ENCODE measurements around the gene PHF24.
"Not testable (repeated sequence)": the region's sequence is repeated elsewhere in the genome, so short reads cannot be mapped to it uniquely, and the experiment has no call there.

PHF24 gene

DNA sequence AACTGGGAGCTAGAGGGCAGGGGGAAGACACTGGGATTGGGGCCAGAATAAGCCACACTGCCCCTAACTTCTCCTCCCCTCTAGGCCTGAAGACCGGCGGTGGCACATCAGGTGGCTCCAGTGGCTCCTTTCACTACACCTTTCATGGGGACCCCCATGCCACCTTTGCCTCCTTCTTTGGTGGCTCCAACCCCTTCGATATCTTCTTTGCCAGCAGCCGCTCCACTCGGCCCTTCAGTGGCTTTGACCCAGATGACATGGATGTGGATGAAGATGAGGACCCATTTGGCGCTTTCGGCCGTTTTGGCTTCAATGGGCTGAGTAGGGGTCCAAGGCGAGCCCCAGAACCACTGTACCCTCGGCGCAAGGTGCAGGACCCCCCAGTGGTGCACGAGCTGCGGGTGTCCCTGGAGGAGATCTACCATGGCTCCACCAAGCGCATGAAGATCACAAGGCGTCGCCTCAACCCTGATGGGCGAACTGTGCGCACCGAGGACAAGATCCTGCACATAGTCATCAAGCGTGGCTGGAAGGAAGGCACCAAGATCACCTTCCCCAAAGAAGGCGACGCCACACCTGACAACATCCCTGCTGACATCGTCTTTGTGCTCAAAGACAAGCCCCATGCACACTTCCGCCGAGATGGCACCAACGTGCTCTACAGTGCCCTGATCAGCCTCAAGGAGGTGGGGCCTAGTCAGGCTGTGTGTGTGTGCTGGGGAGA lies 38.3 kb downstream of the PHF24 start:
- in situ Hi-C loops (cut with MboI; ENCODE audit: low sequenced_read_pairs): no loop called here

DNA sequence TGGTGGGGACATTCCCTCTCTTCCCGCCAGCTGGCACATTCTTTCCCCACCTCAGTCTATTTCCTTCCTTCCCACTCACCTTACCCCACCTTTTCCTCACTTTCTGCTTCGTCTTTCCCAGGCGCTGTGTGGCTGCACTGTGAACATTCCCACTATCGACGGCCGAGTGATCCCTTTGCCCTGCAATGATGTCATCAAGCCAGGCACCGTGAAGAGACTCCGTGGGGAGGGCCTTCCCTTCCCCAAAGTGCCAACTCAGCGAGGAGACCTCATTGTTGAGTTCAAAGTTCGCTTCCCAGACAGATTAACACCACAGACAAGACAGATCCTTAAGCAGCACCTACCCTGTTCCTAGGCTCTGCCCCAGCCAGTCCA lies 38.8 kb downstream of the PHF24 start:
- in situ Hi-C loops (cut with MboI; ENCODE audit: low sequenced_read_pairs): no loop called here

DNA sequence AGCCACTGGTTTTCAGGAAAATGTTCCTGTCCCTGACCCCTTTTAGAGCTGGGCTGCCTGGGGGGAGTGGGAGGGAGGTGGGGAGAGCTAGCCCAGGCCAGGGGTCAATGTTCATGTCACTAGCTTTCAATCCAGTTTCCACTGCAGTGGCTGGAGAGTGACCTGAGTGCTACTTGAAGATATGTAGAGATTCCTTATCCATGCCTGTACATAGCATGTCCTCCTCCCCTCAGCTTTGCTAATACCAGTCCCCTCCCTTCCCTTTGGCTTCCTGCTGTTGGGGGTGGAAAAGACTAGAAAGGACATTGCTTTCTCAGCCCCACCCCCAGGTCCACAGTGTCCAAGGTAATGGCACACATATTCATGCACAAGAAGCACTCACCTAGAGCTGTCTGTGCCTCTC lies 39.3 kb downstream of the PHF24 start:
- in situ Hi-C loops (cut with MboI; ENCODE audit: low sequenced_read_pairs): no loop called here

DNA sequence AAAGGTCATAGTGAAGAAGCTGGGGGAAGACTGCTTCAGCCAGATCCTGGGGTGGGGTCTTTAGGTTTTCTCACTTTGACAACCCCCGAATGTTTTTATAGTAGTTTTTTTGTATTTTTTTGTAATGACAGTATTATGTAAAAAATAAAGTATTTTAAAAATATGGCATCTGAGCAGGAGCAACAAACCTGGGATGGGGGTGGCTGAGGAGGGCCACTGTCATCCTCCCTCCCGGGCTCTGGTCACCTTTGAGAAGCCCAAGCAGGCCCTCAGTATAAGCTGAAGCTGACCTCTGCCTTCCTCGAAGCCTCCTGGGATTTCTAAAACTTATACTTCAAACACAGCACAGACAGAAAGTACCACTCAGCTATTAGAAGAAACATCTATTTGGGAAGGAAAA lies 40.2 kb downstream of the PHF24 start:
- in situ Hi-C loops (cut with MboI; ENCODE audit: low sequenced_read_pairs): no loop called here

DNA sequence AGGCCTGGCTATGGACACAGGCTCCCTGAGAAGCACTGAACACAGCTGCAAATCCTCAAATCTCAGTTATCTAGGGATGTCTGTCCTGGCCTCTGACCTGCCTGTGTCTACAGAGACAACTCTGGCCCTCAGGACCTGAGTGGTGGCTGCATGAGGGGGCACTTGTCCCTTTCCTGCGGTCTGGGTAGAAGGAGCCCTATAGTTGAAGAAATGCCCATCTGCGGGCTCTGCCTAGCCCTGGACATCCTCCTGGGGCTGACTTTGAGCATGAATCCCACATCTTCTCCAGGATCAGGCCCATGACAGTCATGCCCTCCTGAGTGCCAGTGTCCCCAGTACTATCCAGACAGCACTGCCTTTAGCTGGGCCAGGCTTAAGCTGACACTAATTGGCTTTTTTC lies 41.5 kb downstream of the PHF24 start:
- in situ Hi-C loops (cut with MboI; ENCODE audit: low sequenced_read_pairs): no loop called here

DNA sequence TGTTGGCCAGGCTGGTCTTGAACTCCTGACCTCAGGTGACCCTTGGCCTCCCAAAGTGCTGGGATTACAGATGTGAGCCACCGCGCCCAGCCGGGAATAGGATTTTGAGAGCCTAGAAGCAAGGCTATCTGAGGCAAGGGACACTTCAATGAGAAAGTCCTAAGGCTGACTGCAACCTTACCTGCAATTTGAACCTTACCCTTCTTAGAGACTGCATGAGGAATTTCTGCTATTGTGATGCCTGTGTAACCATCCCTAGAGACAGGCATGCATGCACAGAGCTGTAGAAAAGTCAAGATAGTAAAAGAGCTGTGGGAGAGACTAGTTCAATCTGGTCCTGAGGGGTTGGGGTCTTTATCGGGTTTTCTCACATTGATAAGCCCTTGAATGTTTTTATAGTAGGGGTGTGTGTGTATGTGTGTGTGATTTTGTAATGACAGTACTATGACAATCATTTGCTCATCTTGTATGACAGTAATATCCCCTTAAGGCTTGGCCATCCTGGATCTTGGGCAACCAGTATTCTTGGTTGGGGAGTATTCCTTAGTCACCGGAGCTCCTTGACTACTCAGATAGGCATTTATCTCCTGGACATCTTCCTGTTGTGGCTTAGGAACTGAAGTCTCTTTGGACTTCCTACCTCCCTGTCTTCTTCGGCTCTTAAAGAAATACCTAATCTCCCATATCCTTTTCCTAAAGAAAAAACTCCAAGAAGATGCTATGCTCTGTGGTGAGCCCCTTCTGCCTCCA lies 42.6 kb downstream of the PHF24 start:
- in situ Hi-C loops (cut with MboI; ENCODE audit: low sequenced_read_pairs): no loop called here

DNA sequence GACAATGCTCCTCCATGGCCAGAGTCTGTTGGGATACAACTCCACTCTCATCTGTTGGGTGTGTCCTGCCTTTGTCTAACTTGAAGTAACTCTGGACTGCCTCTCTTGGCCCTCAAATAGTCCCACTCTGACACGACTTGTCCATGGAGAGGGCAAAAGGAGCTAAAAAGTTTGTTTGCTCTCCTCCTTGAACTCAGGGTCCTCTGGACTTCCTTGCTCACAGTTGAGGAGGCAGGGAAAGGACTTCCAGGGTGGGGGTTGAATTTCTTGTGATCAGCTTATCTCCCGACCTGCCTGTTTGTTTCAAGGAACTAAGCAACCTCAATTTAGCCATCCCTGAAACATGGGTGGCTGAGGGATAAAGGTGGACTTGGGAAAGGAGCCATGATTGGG lies 43.2 kb downstream of the PHF24 start:
- in situ Hi-C loops (cut with MboI; ENCODE audit: low sequenced_read_pairs): no loop called here

DNA sequence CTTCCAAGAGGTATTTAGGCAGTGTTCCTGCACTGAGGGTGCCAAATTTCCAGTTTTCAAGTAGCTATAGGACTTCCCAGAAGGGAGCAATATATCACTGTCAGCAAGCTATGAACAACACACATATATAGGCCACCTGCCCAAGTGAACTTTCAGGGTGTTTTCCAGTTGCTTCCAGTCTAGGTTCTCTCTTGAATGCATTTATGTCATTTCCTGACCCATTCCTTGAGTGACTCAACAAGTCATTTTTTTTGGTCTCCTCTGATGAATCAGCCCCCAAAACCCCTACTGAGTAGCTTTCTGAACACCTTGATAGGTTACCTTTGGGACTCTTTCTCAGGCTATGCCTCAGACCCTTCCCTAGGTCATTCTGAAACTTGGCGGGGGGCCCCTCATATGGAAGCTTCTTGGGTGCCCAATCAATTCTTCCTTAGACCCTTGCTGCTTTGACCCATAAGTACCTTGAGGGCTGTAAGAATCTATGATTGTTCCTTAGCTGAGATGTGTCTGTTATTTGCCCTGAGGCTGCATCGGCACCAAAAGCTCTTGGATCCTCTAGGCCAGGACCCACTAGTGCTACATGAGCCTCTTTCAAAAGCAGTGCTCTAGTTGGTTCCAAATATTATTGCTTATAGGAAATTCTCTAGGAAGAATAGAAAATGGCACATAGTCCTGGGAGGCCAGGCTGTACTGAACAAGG lies 43.9 kb downstream of the PHF24 start:
- in situ Hi-C loops (cut with MboI; ENCODE audit: low sequenced_read_pairs): no loop called here

DNA sequence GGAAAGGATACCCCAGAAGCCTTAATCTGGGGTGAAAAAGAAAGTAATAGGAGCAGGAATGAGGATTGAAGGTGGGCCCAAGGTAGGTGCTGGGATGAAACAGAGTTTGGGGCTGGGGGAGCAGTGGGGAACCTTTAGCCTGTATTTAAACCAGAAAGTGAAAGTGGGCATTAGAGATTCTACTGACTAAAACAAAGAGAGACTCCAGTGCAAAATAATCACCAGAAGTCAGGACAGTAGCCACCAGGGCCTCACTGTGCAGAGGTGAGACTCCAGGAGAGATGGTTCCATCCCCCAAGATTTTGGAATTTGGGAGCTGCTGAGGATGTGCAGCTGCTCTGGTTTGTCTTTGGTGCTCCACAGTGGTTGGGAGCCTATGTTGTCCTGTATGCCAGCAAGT lies 44.5 kb downstream of the PHF24 start:
- in situ Hi-C loops (cut with MboI; ENCODE audit: low sequenced_read_pairs): no loop called here

DNA sequence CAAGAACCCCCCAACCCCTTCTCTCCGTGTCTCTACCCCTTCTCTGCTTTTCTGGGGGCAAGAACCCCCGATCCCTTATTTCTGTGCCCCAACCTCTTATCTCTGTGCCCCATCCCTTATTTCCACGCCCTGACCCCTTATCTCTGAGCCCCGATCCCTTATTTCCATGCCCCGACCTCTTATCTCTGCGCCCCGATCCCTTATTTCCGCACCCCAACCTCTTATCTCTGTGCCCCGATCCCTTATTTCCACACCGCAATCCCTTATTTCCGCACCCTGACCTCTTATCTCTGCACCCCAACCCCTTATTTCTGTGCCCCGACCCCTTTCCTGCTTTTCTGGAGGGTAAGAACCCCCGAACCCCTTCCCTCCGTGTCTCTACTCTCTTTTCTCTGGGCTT lies 46.2 kb downstream of the PHF24 start:
- in situ Hi-C loops (cut with MboI; ENCODE audit: low sequenced_read_pairs): not testable (repeated sequence)

DNA sequence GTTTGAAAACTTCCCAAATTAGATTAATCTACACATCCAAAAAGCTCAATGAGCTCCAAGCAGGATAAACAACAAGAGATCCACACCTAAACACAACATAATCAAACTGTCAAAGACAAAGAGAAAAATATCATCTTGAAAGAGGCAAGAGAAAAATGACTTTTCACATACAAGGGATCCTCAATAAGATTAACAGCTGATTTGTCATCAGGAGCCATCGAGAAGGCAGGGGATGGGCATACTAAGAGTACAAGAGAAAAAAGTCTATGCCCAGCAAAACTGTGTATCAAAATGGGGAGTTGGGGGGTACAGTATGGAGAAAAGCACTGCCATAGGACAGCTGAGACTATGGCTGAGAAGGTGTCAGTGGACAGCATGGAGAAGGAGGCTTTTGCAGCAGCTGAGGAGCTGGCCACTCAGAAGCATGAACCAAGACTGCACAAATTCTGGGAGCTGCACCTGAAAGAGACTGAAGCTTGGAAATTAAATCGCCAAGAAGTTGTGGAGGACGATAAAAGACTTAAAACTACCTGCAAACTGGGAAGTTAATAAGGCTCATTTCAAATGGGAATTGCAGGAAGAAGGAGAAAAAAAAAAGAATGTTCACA lies 52.4 kb downstream of the PHF24 start:
- in situ Hi-C loops (cut with MboI; ENCODE audit: low sequenced_read_pairs): no loop called here

DNA sequence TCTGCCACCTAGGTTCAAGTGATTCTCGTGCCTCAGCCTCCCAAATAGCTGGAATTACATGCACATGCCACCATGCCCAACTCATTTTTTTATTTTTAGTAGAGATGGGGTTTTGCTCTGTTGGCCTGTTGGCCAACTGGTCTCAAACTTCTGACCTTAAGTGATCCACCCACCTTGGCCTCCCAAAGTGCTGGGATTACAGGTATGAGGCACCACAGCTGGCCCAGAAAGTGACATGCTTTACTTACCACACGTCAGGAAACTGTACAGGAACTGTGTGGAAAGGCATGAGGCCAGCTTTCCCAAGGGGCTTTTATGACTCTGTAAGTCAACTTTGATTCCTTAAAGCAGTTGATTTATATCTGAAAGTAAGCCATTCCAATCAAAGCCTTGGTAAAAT lies 56.4 kb downstream of the PHF24 start:
- in situ Hi-C loops (cut with MboI; ENCODE audit: low sequenced_read_pairs): no loop called here

DNA sequence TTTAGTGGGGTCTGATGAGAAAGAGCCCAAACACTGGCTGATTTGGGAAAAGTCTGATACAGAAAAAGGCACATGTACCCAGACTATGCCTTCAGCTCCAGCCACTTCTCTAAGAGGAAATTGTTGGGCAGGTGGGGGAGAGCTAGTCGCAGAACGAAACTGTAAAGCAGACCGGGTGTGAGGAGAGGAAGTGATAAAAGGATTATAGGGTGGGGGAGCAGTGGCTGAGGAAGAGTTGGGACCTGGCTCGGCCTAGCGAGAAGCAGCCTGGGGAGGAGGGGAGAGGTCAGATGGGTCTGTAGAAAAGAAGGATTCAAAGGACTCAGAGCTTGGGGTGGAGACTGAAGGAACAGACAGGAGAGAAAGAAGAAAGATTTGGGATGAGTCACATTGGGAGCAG lies 65.4 kb downstream of the PHF24 start:
- in situ Hi-C loops (cut with MboI; ENCODE audit: low sequenced_read_pairs): not testable (repeated sequence)

DNA sequence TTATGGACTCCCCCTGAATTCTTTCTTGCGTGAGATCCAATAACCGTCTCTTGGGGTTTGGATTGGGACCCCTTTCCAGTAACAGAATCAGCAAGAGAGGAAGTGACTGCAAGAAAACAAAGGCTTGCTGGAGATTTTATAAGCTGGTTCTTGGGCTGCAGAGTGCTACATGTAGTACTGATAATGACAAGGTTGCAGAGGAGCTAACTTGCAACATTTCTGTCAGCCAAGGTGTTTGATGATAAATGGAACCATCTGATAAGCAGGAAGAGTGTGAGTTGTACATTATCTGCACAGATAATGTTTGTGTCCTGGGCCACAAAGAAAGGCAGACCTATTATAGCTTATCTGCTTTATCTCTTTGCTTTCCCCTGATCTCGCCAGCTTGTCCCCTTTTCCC lies 68.6 kb downstream of the PHF24 start:
- in situ Hi-C loops (cut with MboI; ENCODE audit: low sequenced_read_pairs): no loop called here

DNA sequence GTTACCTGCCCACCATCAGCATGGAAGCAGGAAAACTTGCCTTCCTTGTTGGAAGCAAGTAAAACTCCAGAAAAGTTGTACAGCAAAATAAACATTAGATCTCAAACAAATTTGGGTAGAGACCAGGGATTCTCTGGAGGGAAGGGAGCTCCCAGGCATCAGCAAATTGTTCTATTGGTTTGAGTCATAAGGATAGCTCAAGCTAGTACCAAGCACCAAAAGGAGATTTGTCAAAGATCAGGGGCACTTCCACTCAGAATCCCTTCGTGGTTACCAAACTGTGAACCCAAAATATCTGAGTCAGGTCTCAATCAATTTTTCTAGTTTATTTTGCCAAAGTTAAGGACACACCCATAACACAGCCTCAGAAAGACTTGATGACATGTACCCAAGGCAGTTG lies 69.3 kb downstream of the PHF24 start:
- in situ Hi-C loops (cut with MboI; ENCODE audit: low sequenced_read_pairs): no loop called here

DNA sequence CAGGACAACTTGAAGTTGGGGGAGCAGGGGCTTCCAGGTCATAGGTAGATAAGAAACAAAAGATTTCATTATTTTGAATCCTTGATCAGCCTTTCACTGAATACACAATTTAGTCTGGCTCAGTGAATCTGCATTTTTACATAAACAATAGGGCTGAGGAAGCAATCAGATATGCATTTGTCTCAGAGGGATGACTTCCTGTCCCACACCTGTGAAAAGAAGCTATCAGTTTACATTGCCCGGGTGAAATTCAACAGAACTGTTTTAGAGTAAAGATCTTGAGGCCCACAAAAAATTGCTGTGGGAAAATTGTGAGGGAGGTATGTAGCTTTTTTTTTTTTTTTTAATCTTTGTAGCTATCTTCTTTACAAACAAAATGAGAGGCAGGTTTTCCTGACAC lies 69.8 kb downstream of the PHF24 start:
- in situ Hi-C loops (cut with MboI; ENCODE audit: low sequenced_read_pairs): no loop called here

DNA sequence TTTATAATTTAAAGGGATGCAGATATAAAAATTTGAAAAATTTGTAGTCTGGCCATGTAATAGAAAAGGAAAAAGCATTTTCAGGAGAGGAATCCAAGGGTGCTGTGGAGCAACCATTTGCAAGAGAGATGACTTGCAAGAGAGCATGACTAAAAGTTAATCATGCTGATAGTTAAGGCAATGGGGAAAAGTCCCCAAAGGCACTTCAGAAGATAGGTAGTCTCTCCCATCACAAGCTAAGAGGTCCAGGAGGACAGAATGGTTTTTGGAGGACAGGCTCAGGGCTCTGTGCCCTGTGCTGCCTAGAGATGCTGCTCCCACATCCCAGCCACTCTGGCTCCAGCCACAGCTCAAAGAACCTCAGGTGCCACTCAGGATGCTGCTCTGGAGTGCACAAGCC lies 70.3 kb downstream of the PHF24 start:
- in situ Hi-C loops (cut with MboI; ENCODE audit: low sequenced_read_pairs): no loop called here

DNA sequence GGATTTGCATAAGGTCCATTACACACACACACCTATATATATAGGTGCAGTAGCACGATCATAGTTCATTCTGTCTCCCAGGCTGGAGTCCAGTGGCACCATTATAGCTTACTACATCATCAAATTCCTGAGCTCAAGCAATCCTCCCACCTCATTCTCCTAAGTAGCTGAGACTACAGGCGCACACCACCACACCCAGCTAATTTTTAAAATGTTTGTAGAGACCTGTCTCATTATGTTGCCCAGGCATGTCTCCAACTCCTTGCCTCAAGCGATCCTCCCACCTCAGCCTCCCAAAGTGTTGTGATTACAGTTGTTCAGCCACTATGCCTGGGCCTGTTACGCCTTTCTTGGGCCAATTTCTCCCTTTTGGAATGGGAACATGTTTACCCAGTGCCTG lies 71.2 kb downstream of the PHF24 start:
- in situ Hi-C loops (cut with MboI; ENCODE audit: low sequenced_read_pairs): no loop called here

DNA sequence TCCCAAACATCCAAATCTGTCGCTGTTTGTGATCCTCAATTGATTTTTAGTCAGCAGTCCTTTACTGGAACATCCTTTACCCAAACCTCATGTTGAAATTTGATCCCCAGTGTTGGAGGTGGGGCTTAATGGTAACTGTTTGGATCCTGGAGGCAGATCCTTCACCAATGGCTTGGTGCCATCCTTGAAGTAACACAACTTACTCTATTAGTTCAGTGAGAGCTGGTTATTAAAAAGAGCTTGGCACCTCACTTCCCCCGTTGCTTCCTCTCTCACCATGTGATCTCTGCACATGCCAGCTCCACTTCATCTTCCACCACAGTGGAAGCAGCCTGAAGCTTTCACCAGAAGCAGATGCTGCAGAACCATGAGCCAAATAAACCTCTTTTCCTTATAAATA lies 71.8 kb downstream of the PHF24 start:
- in situ Hi-C loops (cut with MboI; ENCODE audit: low sequenced_read_pairs): no loop called here

Data from HL-60/S4 treated with phorbol 12-myristate 13-acetate at 8.2 ng/mL for 4 days and 3 days (cell line).